ENCODE results near the gene MFAP2.

The MFAP2 gene

GRCh38 chr1:16993521-16994038, 13.2 kb upstream of the MFAP2 start:
- H3K4me3 ChIP-seq (IDR thresholded peaks at IDR 0.05; ENCODE audit: insufficient read depth, low read depth, low read length) = no peak overlapping the region
- no peak overlapping the region for H3K4me2 ChIP-seq
- no peak overlapping the region for H3K9ac ChIP-seq
- H3K79me2 ChIP-seq (ENCODE audit: insufficient read depth, low read depth) = no peaks in the 10 kb centered on the region
- H4K20me1 ChIP-seq (ENCODE audit: insufficient read depth) = no peaks in the 10 kb centered on the region
- H3K36me3 ChIP-seq (ENCODE audit: insufficient read depth) = no peaks in the 10 kb centered on the region
- H3K27me3 ChIP-seq (ENCODE audit: insufficient read depth, low read depth) = no peaks in the 10 kb centered on the region
- H3K4me1 ChIP-seq (ENCODE audit: low read depth, poor library complexity, severe bottlenecking) = no peaks in the 10 kb centered on the region
- TF ChIP-seq CTCF (conservative IDR thresholded peaks at IDR 0.05; ENCODE audit: low read depth, low read length) = no peak
- H2AFZ ChIP-seq (ENCODE audit: low read depth) = no peak overlapping the region
- H3K27ac ChIP-seq = no peak overlapping the region

GRCh38 chr1:16992675-16993074, 12.3 kb upstream of the MFAP2 start:
- H4K20me1 ChIP-seq (ENCODE audit: insufficient read depth) = no peaks in the 10 kb centered on the region
- H3K36me3 ChIP-seq (ENCODE audit: insufficient read depth) = no peaks in the 10 kb centered on the region
- TF ChIP-seq CTCF (conservative IDR thresholded peaks at IDR 0.05; ENCODE audit: low read depth, low read length) = no peak
- no peak overlapping the region for H2AFZ ChIP-seq (ENCODE audit: low read depth)
- no peaks in the 10 kb centered on the region for H3K27me3 ChIP-seq (ENCODE audit: insufficient read depth, low read depth)
- H3K79me2 ChIP-seq (ENCODE audit: insufficient read depth, low read depth) = no peaks in the 10 kb centered on the region
- no peak overlapping the region for H3K9ac ChIP-seq
- no peak overlapping the region for H3K4me2 ChIP-seq
- no peak overlapping the region for H3K4me3 ChIP-seq (IDR thresholded peaks at IDR 0.05; ENCODE audit: insufficient read depth, low read depth, low read length)
- no peak overlapping the region for H3K27ac ChIP-seq
- H3K4me1 ChIP-seq (ENCODE audit: low read depth, poor library complexity, severe bottlenecking) = no peaks in the 10 kb centered on the region

GRCh38 chr1:16992102-16992501, 11.7 kb upstream of the MFAP2 start:
- no peak for TF ChIP-seq CTCF (conservative IDR thresholded peaks at IDR 0.05; ENCODE audit: low read depth, low read length)
- Histone ChIP-seq H3K4me3 (IDR thresholded peaks at IDR 0.05; ENCODE audit: insufficient read depth, low read depth, low read length) (no peak overlapping the region), H3K79me2 (ENCODE audit: insufficient read depth, low read depth) (no peaks in the 10 kb centered on the region), H3K27ac (no peak overlapping the region), H4K20me1 (ENCODE audit: insufficient read depth) (no peaks in the 10 kb centered on the region), H3K4me1 (ENCODE audit: low read depth, poor library complexity, severe bottlenecking) (no peaks in the 10 kb centered on the region), H2AFZ (ENCODE audit: low read depth) (no peak overlapping the region), H3K27me3 (ENCODE audit: insufficient read depth, low read depth) (no peaks in the 10 kb centered on the region), H3K36me3 (ENCODE audit: insufficient read depth) (no peaks in the 10 kb centered on the region), H3K9ac (no peak overlapping the region), H3K4me2 (no peak overlapping the region)

GRCh38 chr1:16991571-16991970, 11.2 kb upstream of the MFAP2 start:
- no peak overlapping the region for H3K9ac ChIP-seq
- no peak overlapping the region for H3K4me3 ChIP-seq (IDR thresholded peaks at IDR 0.05; ENCODE audit: insufficient read depth, low read depth, low read length)
- no peak for TF ChIP-seq CTCF (conservative IDR thresholded peaks at IDR 0.05; ENCODE audit: low read depth, low read length)
- H3K36me3 ChIP-seq (ENCODE audit: insufficient read depth) = no peaks in the 10 kb centered on the region
- no peak overlapping the region for H3K4me2 ChIP-seq
- H4K20me1 ChIP-seq (ENCODE audit: insufficient read depth) = no peaks in the 10 kb centered on the region
- no peak overlapping the region for H3K27ac ChIP-seq
- no peak overlapping the region for H2AFZ ChIP-seq (ENCODE audit: low read depth)
- H3K4me1 ChIP-seq (ENCODE audit: low read depth, poor library complexity, severe bottlenecking) = no peaks in the 10 kb centered on the region
- H3K79me2 ChIP-seq (ENCODE audit: insufficient read depth, low read depth) = no peaks in the 10 kb centered on the region
- H3K27me3 ChIP-seq (ENCODE audit: insufficient read depth, low read depth) = no peaks in the 10 kb centered on the region
